HepG2 (cell line): ENCODE data around the gene NFE2L2. TPM values are rescaled to one million over a fixed set of nuclear protein-coding genes. Genes with fewer than 3 reads are reported as not detected.
A peak's percentile ranks its signal among the peaks of the same experiment; 100 is the strongest.

Experiments
- ATF3 ChIP-seq: sonication (generic); formaldehyde crosslinking; IDR thresholded peaks from 2 replicates; pipeline ENCODE4 v1.4.0; 2020; ENCODE audit warnings: missing genetic modification reagents
- CBFB ChIP-seq: sonication (generic); formaldehyde crosslinking; IDR thresholded peaks from 2 replicates; pipeline ENCODE4 v1.4.0; 2020; ENCODE audit warnings: missing genetic modification reagents
- CHCHD3 ChIP-seq: sonication (generic); formaldehyde crosslinking; IDR thresholded peaks from 2 replicates; pipeline ENCODE4 v1.8.0; 2022; ENCODE audit warnings: mild to moderate bottlenecking, missing genetic modification reagents, moderate library complexity
- DBP ChIP-seq: sonication (generic); formaldehyde crosslinking; IDR thresholded peaks from 2 replicates; pipeline ENCODE4 v1.4.0; 2020; ENCODE audit warnings: missing genetic modification reagents; ENCODE audit errors: not compliant biosample characterization
- DDIT3 ChIP-seq: sonication (generic); formaldehyde crosslinking; IDR thresholded peaks from 2 replicates; pipeline ENCODE4 v1.4.0; 2020; ENCODE audit warnings: mild to moderate bottlenecking, missing genetic modification reagents
- EEA1 ChIP-seq: sonication (generic); formaldehyde crosslinking; IDR thresholded peaks from 2 replicates; pipeline ENCODE4 v1.5.1; 2020; ENCODE audit warnings: mild to moderate bottlenecking, missing genetic modification reagents, borderline replicate concordance
- JUNB ChIP-seq: sonication (generic); formaldehyde crosslinking; IDR thresholded peaks from 2 replicates; pipeline ENCODE4 v1.8.0; 2022; ENCODE audit warnings: missing genetic modification reagents, mild to moderate bottlenecking, borderline replicate concordance
- KAT2B ChIP-seq: fragments of 150-350 bp; IDR thresholded peaks from 2 replicates; pipeline ENCODE4 v1.6.1; 2014; ENCODE audit warnings: low read depth, low read length, borderline replicate concordance
- MAF1 ChIP-seq: sonication (generic); formaldehyde crosslinking; IDR thresholded peaks from 2 replicates; pipeline ENCODE4 v1.5.0; 2020; ENCODE audit warnings: missing genetic modification reagents, borderline replicate concordance
- MTA1 ChIP-seq: sonication (generic); formaldehyde crosslinking; IDR thresholded peaks from 2 replicates; pipeline ENCODE4 v1.4.0; 2020; ENCODE audit warnings: missing genetic modification reagents, mild to moderate bottlenecking, borderline replicate concordance
- MYNN ChIP-seq: sonication (generic); formaldehyde crosslinking; IDR thresholded peaks from 2 replicates; pipeline ENCODE4 v1.4.0; 2020; ENCODE audit warnings: mild to moderate bottlenecking, low read depth, missing genetic modification reagents
- PAF1 ChIP-seq: IDR thresholded peaks from 2 replicates; pipeline ENCODE4 v1.6.1; 2016; ENCODE audit warnings: missing genetic modification reagents, missing compliant biosample characterization
- RELA ChIP-seq: sonication (generic); formaldehyde crosslinking; IDR thresholded peaks from 2 replicates; pipeline ENCODE4 v1.4.0; 2020; ENCODE audit warnings: missing genetic modification reagents
- RERE ChIP-seq: IDR thresholded peaks from 2 replicates; pipeline ENCODE4 v1.6.1; 2016; ENCODE audit warnings: low read depth, missing genetic modification reagents, missing compliant biosample characterization
- SP140L ChIP-seq: sonication (generic); formaldehyde crosslinking; IDR thresholded peaks from 2 replicates; pipeline ENCODE4 v1.4.0; 2020; ENCODE audit warnings: missing genetic modification reagents, borderline replicate concordance
- TOE1 ChIP-seq: sonication (generic); formaldehyde crosslinking; IDR thresholded peaks from 2 replicates; pipeline ENCODE4 v1.4.0; 2020; ENCODE audit warnings: mild to moderate bottlenecking, missing genetic modification reagents
- WIZ ChIP-seq: sonication (generic); formaldehyde crosslinking; IDR thresholded peaks from 2 replicates; pipeline ENCODE4 v1.5.1; 2020; ENCODE audit warnings: mild to moderate bottlenecking, missing genetic modification reagents
- ZBTB21 ChIP-seq: sonication (generic); formaldehyde crosslinking; IDR thresholded peaks from 2 replicates; pipeline ENCODE4 v1.4.0; 2020; ENCODE audit warnings: missing genetic modification reagents
- ZNF260 ChIP-seq: sonication (generic); formaldehyde crosslinking; IDR thresholded peaks from 2 replicates; pipeline ENCODE4 v1.4.0; 2020; ENCODE audit warnings: missing genetic modification reagents, low read depth, mild to moderate bottlenecking, borderline replicate concordance
- ZNF382 ChIP-seq: sonication (generic); formaldehyde crosslinking; IDR thresholded peaks from 2 replicates; pipeline ENCODE4 v1.5.0; 2020; ENCODE audit warnings: missing genetic modification reagents, mild to moderate bottlenecking, borderline replicate concordance
- ZNF530 ChIP-seq: sonication (generic); formaldehyde crosslinking; IDR thresholded peaks from 2 replicates; pipeline ENCODE4 v1.5.0; 2020; ENCODE audit warnings: low read depth, mild to moderate bottlenecking, missing genetic modification reagents
- ZNF709 ChIP-seq: sonication (generic); formaldehyde crosslinking; IDR thresholded peaks from 2 replicates; pipeline ENCODE4 v1.5.0; 2020; ENCODE audit warnings: mild to moderate bottlenecking, missing genetic modification reagents
- ZNF816 ChIP-seq: sonication (generic); formaldehyde crosslinking; IDR thresholded peaks from 2 replicates; pipeline ENCODE4 v1.8.0; 2022; ENCODE audit warnings: missing genetic modification reagents, mild to moderate bottlenecking, borderline replicate concordance
- polyA plus RNA-seq, 8 experiments: library from polyadenylated mRNA; depleted of rRNA in 3 of 8; stranded (reverse) in 7 of 8; unstranded in 1 of 8; fragments of >200 nt; fragmentation: Illumina TruSeq in 4 of 8; extraction: Trizol in 4 of 8; gene quantifications; 2 replicates each; pipeline versions ENCODE4 v1.2.1 to v1.2.3, GENCODE V29; 2011 to 2016; ENCODE audit warnings: low read depth in 4 of 8, missing spikeins in 1 of 8, mixed read lengths in 1 of 8; ENCODE audit not compliant: insufficient read depth in 1 of 8
- total RNA-seq, 5 experiments: library from RNA; depleted of rRNA; stranded (reverse); fragments of >200 nt; fragmentation: Illumina TruSeq; extraction: Trizol; gene quantifications; 2 replicates each; pipeline ENCODE4 v1.2.3, GENCODE V29; 2016; ENCODE audit warnings: low read depth in 1 of 5

NFE2L2 gene
- total and polyA plus RNA-seq, 2 of the 13 experiments (the other 11 are each of a cell fraction or from before 2014, with no cell fraction given): 84.6 to 215 TPM

- TF ChIP-seq RERE (no peak; the same call in 1 of the 2 replicates), MTA1 (CRISPR knock-in tag) (no peak), ZNF816 (CRISPR knock-in tag) (peak; percentile 15; the same call in 1 of the 2 replicates), ZNF260 (CRISPR knock-in tag) (no peak), RELA (CRISPR knock-in tag) (0 out of 2 replicates have a peak, but pooled peaks have one; percentile 27), EEA1 (CRISPR knock-in tag) (no peak; the same call in 1 of the 2 replicates), KAT2B (no peak), CBFB (CRISPR knock-in tag) (no peak), ZNF709 (CRISPR knock-in tag) (peak; percentile 89; the same call in 1 of the 2 replicates), JUNB (CRISPR knock-in tag) (no peak), TOE1 (0 out of 2 replicates have a peak, but pooled peaks have one; percentile 24), PAF1 (CRISPR knock-in tag) (no peak), DDIT3 (CRISPR knock-in tag) (0 out of 2 replicates have a peak, but pooled peaks have one; percentile 46), ZBTB21 (CRISPR knock-in tag) (peak; percentile 93), ZNF530 (CRISPR knock-in tag) (no peak), CHCHD3 (no peak), WIZ (no peak), ZNF382 (CRISPR knock-in tag) (no peak), ATF3 (CRISPR knock-in tag) (no peak), SP140L (CRISPR knock-in tag) (no peak), MAF1 (CRISPR knock-in tag) (peak; percentile 20; the same call in 1 of the 2 replicates), MYNN (CRISPR knock-in tag) (no peak; the same call in 1 of the 2 replicates), DBP (no peak)
These were observed 52.2 kb downstream of the NFE2L2 start, which contains the start of gene HNRNPA3 (continued) for GRCh38 chr2:177212106-177212890.
